LNCaP clone FGC (cell line): ENCODE measurements around the gene NRXN3.
"Not testable (repeated sequence)": the region's sequence is repeated elsewhere in the genome, so short reads cannot be mapped to it uniquely, and the experiment has no call there.

Source experiments
- DNase-seq: peaks from one replicate; pipeline ENCODE4 v3.0.0-alpha.2; 2011; ENCODE audit warnings: low read depth
- H3K4me3 ChIP-seq: 2 replicates; pipeline ENCODE4 v1.5.1; 2011; ENCODE audit warnings: mild to moderate bottlenecking, low read depth, low read length, control low read depth
- CTCF ChIP-seq: IDR thresholded peaks from 2 replicates; pipeline ENCODE4 v1.5.1; 2012; ENCODE audit warnings: mild to moderate bottlenecking; ENCODE audit not compliant: control insufficient read depth, insufficient read depth; ENCODE audit errors: extremely low read depth

Gene NRXN3

GRCh38 chr14:78424311-78424710 lies 254.1 kb downstream of the NRXN3 start:
- DNase-seq, result no peak
- H3K4me3 ChIP-seq, result no peak overlapping the region
- TF ChIP-seq CTCF, result no peak

GRCh38 chr14:78425330-78425729 lies 255.2 kb downstream of the NRXN3 start:
- H3K4me3 ChIP-seq, result no peak overlapping the region
- TF ChIP-seq CTCF, result no peak
- DNase-seq, result no peak

- TF ChIP-seq CTCF, result no peak
- DNase-seq, result no peak
- H3K4me3 ChIP-seq, result no peak overlapping the region
Measured at GRCh38 chr14:78425782-78426181, 255.6 kb downstream of the NRXN3 start.

GRCh38 chr14:78432046-78432445 lies 261.9 kb downstream of the NRXN3 start:
- no peak for TF ChIP-seq CTCF

GRCh38 chr14:78437448-78437847 lies 267.3 kb downstream of the NRXN3 start:
- not testable (repeated sequence) for H3K4me3 ChIP-seq, DNase-seq

More at GRCh38 chr14:78432046-78432445, 261.9 kb downstream of the NRXN3 start:
- H3K4me3 ChIP-seq, result no peak overlapping the region
- no peak for DNase-seq

GRCh38 chr14:78440356-78440894 lies 270.3 kb downstream of the NRXN3 start:
- H3K4me3 ChIP-seq, result no peak overlapping the region
- TF ChIP-seq CTCF, result no peak
- no peak for DNase-seq

GRCh38 chr14:78443834-78444233 lies 273.7 kb downstream of the NRXN3 start:
- no peak overlapping the region for H3K4me3 ChIP-seq
- TF ChIP-seq CTCF, result no peak
- no peak for DNase-seq
